Medulla oblongata (tissue), 1 donor: ENCODE results near the gene GPR150.
A peak's percentile ranks its signal among the peaks of the same experiment; 100 is the strongest.

Experiments
- DNase-seq: peaks from one replicate; pipeline ENCODE4 v3.0.0-alpha.2; 2015; ENCODE audit errors: extremely low spot score

The GPR150 gene

GRCh38 chr5:95649842-95650620, 30.1 kb downstream of the GPR150 start:
- DNase-seq: no peak

- DNase-seq: no peak
These were observed 33.0 kb downstream of the GPR150 start for GRCh38 chr5:95652849-95653248.

DNA sequence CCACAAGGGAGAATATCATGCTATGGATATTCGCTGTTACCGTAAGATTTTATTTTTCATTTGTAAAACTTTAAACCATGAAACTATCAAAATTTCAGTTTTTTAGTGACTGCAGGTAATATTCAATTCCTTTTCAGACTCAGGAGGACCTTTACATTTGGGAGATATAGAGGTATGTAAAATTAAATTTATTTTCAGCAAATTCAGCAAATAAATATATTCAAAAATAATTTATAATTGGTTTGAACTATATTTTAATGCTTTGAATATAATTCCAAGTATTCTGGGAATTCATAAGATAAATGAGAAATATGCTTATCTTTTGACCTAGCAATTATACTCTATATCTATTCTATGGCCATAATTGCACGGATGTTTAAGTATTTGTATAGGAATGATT, 34.3 kb downstream of the GPR150 start:
- no peak for DNase-seq

DNA sequence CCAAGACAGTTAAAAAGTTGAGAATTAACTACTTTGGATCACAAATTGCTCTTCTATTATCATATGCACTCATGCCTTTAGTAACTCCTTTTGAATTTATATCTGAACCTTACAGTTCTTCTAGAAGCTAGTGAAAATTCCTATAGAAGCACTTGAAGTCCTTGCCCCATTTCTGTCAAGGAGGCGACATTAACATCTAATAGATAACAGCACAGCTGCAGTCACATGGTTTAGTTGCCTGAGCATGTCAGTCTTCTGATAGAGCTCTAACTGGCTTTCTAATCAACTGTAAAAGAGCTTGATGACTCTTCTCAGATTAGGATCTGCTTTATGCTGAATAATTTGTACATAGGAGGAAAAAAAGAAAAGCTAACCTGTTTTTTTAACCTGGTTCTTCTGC, 35.7 kb downstream of the GPR150 start:
- no peak for DNase-seq

GRCh38 chr5:95660060-95660459, 40.2 kb downstream of the GPR150 start:
- no peak for DNase-seq

DNA sequence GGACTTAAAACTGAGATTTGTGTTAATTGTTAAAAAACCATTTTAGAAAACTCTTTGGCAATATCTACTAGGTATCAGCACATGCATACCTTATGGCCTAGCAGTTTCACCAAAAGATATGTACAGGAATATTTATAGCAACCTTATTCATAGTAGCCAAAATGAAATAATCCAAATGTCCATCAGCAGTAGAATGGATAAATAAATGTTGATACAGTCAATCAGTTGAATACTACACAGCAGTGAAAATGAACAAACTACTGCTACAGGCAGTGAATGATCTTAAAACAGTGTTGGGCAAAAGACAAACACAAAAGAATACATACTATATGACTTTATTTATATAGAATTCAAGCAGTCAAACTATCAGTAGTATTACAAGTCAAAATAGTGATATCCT, 43.1 kb downstream of the GPR150 start:
- DNase-seq: no peak

GRCh38 chr5:95664204-95664786, 44.4 kb downstream of the GPR150 start:
- peak; percentile 82 for DNase-seq

- no peak for DNase-seq
These were observed 47.3 kb downstream of the GPR150 start for GRCh38 chr5:95667061-95667618.

DNA sequence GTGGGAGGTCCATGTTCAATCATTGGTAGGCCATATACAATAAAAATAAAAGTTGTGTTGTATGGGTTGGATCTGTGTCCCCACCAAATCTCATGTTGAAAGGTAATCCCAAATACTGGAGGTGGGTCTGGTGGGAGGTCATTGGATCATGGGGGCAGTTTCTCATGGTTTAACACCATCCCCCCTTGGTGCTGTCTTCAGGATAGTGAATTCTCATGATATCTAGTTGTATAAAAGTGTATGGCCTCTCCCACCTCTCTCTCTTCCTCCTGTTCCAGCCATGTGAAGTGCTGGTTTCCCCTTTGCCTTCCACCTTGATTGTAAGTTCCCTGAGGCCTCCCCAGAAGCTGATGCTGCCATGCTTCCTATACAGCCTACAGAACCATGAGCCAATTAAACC, 47.8 kb downstream of the GPR150 start:
- no peak for DNase-seq

- DNase-seq: no peak
These were observed 48.3 kb downstream of the GPR150 start for GRCh38 chr5:95668216-95668615.

- no peak for DNase-seq
These were observed 48.8 kb downstream of the GPR150 start for GRCh38 chr5:95668728-95669127.

- peak; percentile 46 for DNase-seq
These were observed 49.7 kb downstream of the GPR150 start for GRCh38 chr5:95669540-95669939.

GRCh38 chr5:95669985-95670384, 50.1 kb downstream of the GPR150 start:
- DNase-seq: no peak

DNA sequence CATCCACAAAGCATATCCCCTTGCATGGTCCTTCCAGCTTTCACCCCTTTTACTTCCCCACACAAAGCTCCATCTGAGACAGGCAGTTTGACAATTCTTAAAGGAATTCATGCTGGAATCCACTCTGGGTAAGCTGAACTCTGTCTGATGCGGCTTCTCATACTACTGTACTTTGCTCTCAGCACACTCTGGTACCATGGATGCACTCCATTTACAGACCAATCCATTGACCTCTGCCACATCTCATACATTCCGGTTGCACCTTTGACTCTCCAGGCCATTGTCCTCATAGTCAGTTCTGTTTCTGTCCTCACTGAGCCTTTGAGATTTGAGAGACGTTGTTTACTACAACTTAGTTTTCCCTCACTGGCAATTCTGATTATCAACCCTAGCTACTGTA, 50.7 kb downstream of the GPR150 start:
- no peak for DNase-seq
